Measurements from ENCODE around the gene KDM8. TPM values are rescaled to one million over a fixed set of nuclear protein-coding genes. Genes with fewer than 3 reads are reported as not detected.
"Not testable (repeated sequence)": the region's sequence is repeated elsewhere in the genome, so short reads cannot be mapped to it uniquely, and the experiment has no call there.

The KDM8 gene
- total RNA-seq, 4 donors from 2014 or later, result 2.0 to 4.6 (median 2.6) TPM

DNA sequence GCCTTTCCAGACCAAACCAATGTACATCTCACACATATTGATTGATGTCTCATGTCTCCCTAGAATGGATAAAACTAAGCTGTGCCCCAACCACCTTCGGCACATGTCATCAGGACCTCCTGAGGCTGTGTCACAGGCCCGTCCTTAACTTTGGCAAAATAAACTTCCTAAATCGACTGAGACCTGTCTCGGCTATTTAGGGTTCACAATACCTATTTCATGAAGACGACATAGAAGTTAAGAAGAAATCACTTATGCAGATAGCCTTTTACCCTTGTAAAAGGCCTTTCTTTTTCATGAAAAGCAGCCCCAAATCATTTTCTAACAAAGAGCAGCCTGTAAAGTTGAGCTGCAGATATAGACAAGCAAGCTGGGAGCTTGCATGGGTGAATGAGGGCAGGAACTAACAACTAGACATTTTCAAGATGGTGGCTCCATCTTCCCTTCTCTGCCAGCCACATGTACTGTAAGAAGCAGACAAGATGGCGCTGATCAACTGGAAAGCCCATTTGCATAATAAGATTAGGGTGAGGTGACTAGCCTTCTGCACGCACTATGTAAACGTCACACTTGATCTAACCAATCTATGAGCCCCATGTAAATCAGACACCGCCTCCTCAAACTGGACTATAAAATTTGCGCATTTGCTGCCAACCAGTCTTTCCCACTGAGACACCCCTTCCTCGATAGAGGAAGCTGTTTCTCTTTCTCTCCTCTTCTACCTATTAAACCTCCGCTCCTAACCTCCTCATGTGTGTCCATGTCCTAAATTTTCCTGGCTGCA is 4.7 kb upstream of the KDM8 start:
- TF ChIP-seq, protein P1, sequence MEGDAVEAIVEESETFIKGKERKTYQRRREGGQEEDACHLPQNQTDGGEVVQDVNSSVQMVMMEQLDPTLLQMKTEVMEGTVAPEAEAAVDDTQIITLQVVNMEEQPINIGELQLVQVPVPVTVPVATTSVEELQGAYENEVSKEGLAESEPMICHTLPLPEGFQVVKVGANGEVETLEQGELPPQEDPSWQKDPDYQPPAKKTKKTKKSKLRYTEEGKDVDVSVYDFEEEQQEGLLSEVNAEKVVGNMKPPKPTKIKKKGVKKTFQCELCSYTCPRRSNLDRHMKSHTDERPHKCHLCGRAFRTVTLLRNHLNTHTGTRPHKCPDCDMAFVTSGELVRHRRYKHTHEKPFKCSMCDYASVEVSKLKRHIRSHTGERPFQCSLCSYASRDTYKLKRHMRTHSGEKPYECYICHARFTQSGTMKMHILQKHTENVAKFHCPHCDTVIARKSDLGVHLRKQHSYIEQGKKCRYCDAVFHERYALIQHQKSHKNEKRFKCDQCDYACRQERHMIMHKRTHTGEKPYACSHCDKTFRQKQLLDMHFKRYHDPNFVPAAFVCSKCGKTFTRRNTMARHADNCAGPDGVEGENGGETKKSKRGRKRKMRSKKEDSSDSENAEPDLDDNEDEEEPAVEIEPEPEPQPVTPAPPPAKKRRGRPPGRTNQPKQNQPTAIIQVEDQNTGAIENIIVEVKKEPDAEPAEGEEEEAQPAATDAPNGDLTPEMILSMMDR (IDR thresholded peaks at IDR 0.05), result no peak
- no peak for DNase-seq (ENCODE audit: low spot score)
- ATAC-seq (ENCODE audit: low FRiP score), result no peak

DNA sequence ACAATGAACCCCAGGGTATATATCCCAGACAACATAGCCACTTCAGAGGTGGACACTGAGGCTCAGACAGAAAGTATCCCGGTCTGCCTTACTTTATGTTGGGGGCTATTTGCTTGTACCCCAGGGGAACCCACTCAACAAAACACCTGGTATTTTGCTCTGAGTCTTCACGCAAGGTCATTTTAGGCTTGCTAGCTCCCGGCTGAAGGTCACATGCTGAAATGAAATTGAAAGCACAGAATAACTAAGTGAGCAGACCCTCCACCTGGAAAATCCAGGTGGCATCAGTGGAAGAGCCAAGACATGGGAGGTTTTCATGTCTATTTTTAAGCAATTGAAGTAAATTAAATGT is 4.1 kb upstream of the KDM8 start:
- no peak for ATAC-seq (ENCODE audit: low FRiP score)
- no peak for DNase-seq (ENCODE audit: low spot score)
- TF ChIP-seq, protein P1 (IDR thresholded peaks at IDR 0.05), result no peak

GRCh38 chr16:27199736-27200135 is 3.6 kb upstream of the KDM8 start:
- TF ChIP-seq, protein P1 (IDR thresholded peaks at IDR 0.05), result no peak
- ATAC-seq (ENCODE audit: low FRiP score) (no peak), DNase-seq (ENCODE audit: low spot score) (no peak)

DNA sequence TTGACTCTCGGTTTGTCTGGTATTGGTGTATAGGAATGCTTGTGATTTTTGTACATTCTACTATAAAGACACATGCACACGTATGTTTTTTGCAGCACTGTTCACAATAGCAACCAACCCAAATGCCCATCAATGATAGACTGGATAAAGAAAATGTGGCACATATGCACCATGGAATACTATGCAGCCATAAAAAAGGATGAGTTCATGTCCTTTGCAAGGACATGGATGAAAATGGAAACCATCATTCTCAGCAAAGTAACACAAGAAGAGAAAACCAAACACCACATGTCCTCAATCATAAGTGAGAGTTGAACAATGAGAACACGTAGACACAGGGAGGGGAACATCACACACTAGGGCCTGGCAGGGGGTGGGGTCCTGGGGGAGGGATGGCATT is 2.4 kb upstream of the KDM8 start:
- ATAC-seq (ENCODE audit: low FRiP score); DNase-seq (ENCODE audit: low spot score): not testable (repeated sequence)

- ATAC-seq (ENCODE audit: low FRiP score) (peak; percentile 87), DNase-seq (ENCODE audit: low spot score) (peak; percentile 84)
- TF ChIP-seq, protein P1 (IDR thresholded peaks at IDR 0.05), result no peak
Measured at GRCh38 chr16:27202923-27203506, 311 bp upstream of the KDM8 start.

- TF ChIP-seq, protein P1 (IDR thresholded peaks at IDR 0.05), result no peak
- DNase-seq (ENCODE audit: low spot score) (no peak), ATAC-seq (ENCODE audit: low FRiP score) (no peak)
Measured at GRCh38 chr16:27204312-27204915, 1.1 kb downstream of the KDM8 start.

GRCh38 chr16:27205423-27206065 is 2.2 kb downstream of the KDM8 start:
- ATAC-seq (ENCODE audit: low FRiP score) (no peak), DNase-seq (ENCODE audit: low spot score) (no peak)
- TF ChIP-seq, protein P1 (IDR thresholded peaks at IDR 0.05), result no peak

- ATAC-seq (ENCODE audit: low FRiP score); DNase-seq (ENCODE audit: low spot score): not testable (repeated sequence)
Measured at GRCh38 chr16:27207121-27207520, 3.8 kb downstream of the KDM8 start.
